Muscle layer of duodenum (tissue), 2 donors: ENCODE measurements around the gene GDPD5.

Experiments used
- H3K27ac ChIP-seq: one replicate; pipeline ENCODE4 v1.7.0; 2013; ENCODE audit warnings: mild to moderate bottlenecking, low read length
- H3K27me3 ChIP-seq: one replicate; pipeline ENCODE4 v1.7.0; 2013; ENCODE audit warnings: low read depth, mild to moderate bottlenecking, control low read depth, low read length
- H3K36me3 ChIP-seq, 2 donors: one replicate each; pipeline ENCODE4 v1.7.0; 2013; ENCODE audit warnings: low read length in 2 of 2, control low read depth in 1 of 2, mild to moderate bottlenecking in 1 of 2; ENCODE audit not compliant: insufficient read depth in 2 of 2, control insufficient read depth in 1 of 2
- H3K4me1 ChIP-seq, 2 donors: one replicate each; pipeline ENCODE4 v1.7.0; 2013; ENCODE audit warnings: low read length in 2 of 2, mild to moderate bottlenecking in 2 of 2, control low read depth in 1 of 2, moderate library complexity in 1 of 2; ENCODE audit not compliant: insufficient read depth in 2 of 2, control insufficient read depth in 1 of 2
- H3K4me3 ChIP-seq, 2 donors: one replicate each; pipeline ENCODE4 v1.7.0; 2013; ENCODE audit warnings: low read length in 2 of 2, low read depth in 1 of 2, mild to moderate bottlenecking in 1 of 2
- H3K9me3 ChIP-seq, 2 donors: one replicate each; pipeline ENCODE4 v1.7.0; 2013; ENCODE audit warnings: low read length in 2 of 2, control low read depth in 1 of 2, mild to moderate bottlenecking in 1 of 2; ENCODE audit not compliant: control insufficient read depth in 1 of 2
- donor health status: healthy.

The GDPD5 gene

DNA sequence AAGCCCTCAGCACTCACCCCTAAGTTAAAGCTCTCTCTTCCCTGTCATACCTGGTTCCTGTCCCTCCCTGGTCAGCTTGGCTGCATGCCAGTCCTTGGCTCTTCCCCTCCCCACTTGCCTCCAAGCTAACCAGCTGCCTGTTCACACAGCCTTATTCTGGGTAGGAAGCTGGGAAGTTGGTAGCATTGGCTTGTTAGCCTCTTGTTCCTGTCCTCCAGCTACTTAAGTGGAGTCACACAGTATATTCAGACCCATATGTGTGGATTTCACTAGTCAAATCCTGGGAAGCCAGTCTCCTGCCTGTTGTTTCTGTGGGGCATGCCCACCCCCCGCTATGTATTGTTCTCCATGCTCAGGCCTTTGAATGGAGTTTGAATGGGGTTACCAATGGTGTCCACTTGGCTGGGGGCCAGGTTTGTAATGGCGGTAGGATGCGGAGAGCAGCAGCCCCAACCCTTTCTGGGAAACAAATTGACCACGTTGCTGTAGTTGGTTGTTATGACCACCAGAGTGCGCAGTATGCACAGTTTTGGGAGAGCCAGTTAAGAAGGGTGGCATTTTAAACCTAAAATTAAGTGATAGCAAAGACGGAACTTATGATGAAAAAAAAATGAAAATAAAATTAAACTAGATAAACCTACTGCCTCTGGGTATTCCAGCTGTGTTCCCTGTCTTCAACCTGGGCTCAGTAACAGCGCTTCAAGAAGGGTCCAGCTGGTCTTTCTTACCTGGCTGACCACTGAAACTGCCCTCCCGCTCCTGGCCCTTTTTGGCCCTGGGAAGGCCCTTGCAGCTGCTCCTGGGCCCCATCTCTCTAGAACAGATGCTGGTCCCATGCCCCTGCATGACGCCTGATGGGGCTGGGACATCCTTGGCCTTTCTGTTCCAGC lies 137.1 kb downstream of the GDPD5 start:
- Histone ChIP-seq H3K27me3 (no peaks in the 10 kb centered on the region), H3K4me3 (no peak overlapping the region), H3K4me1 (peaks cover 0 to 3% of the 10 kb centered on the region in 2 donors), H3K9me3 (no peaks in the 10 kb centered on the region), H3K36me3 (no peaks in the 10 kb centered on the region), H3K27ac (no peak overlapping the region)

DNA sequence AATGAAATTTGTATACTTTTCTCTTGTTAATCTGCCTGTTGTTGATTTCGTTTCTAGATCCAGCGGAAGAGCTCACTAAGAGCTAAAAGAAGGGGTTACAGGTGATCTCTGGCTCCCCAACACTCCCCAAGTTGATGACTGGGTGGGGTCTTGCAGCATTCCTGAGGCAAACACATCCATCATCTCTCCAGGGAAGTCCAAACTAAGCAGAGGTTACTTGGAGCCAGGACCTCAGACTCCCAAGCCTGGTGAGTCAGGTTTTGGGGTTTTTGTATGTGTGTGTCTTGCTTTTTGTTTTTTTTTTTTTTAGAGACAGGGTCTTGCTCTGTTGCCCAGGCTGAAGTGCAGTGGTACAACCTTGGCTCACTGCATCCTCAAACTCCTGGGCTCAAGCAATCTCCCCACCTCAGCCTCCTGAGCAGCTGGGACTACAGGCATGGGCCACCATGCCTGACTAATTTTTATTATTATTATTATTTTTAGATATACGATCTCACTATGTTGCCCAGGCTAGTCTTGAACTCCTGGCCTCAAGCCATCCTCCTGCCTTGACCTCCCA lies 137.9 kb downstream of the GDPD5 start:
- peaks cover 0 to 3% of the 10 kb centered on the region in 2 donors for H3K4me1 ChIP-seq
- H3K4me3 ChIP-seq = no peak overlapping the region
- no peaks in the 10 kb centered on the region for H3K27me3 ChIP-seq
- H3K27ac ChIP-seq = no peak overlapping the region
- H3K36me3 ChIP-seq = no peaks in the 10 kb centered on the region
- H3K9me3 ChIP-seq = no peaks in the 10 kb centered on the region

GRCh38 chr11:75386942-75387630 lies 138.7 kb downstream of the GDPD5 start:
- H3K4me3 ChIP-seq = no peak overlapping the region
- H3K27me3 ChIP-seq = no peaks in the 10 kb centered on the region
- H3K27ac ChIP-seq = no peak overlapping the region
- no peaks in the 10 kb centered on the region for H3K9me3 ChIP-seq
- H3K4me1 ChIP-seq = peaks cover 0 to 3% of the 10 kb centered on the region in 2 donors
- no peaks in the 10 kb centered on the region for H3K36me3 ChIP-seq
